GM12892 (cell line): Measurements from ENCODE around the gene CARMIL1.

ENCODE experiments used
- POLR2A ChIP-seq: IDR thresholded peaks from 2 replicates; pipeline ENCODE4 v1.6.1; 2011; ENCODE audit warnings: low read depth, low read length, control low read depth
- TAF1 ChIP-seq: IDR thresholded peaks from 2 replicates; pipeline ENCODE4 v1.6.1; 2011; ENCODE audit warnings: low read depth, mild to moderate bottlenecking, control low read depth, low read length, borderline replicate concordance

DNA sequence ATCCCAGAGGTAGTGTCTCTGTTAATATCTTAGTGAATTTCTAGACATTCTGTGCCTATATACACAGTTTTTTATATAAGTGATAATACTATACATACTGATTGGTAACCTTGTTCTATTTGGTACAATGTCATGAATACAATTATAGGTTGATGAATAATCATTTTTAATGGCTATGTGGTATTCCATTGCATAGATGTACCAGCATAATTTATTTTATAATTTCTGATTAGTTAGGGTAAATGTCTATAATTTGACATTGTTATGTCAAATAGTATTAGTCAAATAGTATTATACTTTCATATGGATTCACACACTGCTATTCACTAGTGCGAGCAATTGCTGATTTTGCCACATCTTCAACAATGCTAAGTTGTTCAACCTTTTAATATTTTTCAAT, 262.1 kb downstream of the CARMIL1 start:
- no peak for TF ChIP-seq POLR2A
- TF ChIP-seq TAF1, result no peak
